Ishikawa (cell line): Measurements from ENCODE around the gene KIF6.

Experiments used
- EP300 ChIP-seq: IDR thresholded peaks from 2 replicates; pipeline ENCODE4 v1.6.1; 2012; ENCODE audit warnings: borderline replicate concordance
- MAX ChIP-seq: IDR thresholded peaks from 2 replicates; pipeline ENCODE4 v1.6.1; 2012
- RAD21 ChIP-seq: IDR thresholded peaks from 2 replicates; pipeline ENCODE4 v1.6.1; 2012; ENCODE audit warnings: low read depth
- TAF1 ChIP-seq: IDR thresholded peaks from 2 replicates; pipeline ENCODE4 v1.6.1; 2012; ENCODE audit warnings: low read depth, mild to moderate bottlenecking
- TCF12 ChIP-seq: IDR thresholded peaks from 2 replicates; pipeline ENCODE4 v1.6.1; 2012; ENCODE audit warnings: low read depth
- TF ChIP-seq, protein P1 (sequence below): IDR thresholded peaks from 2 replicates; pipeline ENCODE4 v1.6.1; 2012; ENCODE audit warnings: low read depth, mild to moderate bottlenecking

DNA sequence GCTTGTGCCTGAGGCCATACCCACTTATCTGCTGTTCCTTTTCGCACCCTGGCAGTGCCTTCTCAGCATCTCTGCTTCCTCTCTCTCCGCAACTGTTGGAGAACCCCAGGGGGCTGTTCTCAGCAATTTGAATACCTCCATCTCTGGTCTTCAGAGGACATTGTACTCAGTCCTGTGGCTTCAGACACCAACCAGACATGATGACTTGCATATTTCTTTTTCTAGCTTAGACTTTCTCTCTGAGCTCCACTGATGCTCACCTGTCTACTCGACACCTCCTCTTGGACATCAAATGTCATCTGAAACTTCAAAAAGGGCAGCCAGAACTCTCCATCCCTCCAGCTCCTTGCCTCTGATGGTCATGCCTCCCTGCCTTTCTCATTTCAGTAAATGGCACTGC lies 383.9 kb downstream of the KIF6 start:
- TF ChIP-seq MAX (no peak), RAD21 (no peak), TAF1 (no peak), EP300 (no peak), TCF12 (no peak)
- TF ChIP-seq, protein P1, sequence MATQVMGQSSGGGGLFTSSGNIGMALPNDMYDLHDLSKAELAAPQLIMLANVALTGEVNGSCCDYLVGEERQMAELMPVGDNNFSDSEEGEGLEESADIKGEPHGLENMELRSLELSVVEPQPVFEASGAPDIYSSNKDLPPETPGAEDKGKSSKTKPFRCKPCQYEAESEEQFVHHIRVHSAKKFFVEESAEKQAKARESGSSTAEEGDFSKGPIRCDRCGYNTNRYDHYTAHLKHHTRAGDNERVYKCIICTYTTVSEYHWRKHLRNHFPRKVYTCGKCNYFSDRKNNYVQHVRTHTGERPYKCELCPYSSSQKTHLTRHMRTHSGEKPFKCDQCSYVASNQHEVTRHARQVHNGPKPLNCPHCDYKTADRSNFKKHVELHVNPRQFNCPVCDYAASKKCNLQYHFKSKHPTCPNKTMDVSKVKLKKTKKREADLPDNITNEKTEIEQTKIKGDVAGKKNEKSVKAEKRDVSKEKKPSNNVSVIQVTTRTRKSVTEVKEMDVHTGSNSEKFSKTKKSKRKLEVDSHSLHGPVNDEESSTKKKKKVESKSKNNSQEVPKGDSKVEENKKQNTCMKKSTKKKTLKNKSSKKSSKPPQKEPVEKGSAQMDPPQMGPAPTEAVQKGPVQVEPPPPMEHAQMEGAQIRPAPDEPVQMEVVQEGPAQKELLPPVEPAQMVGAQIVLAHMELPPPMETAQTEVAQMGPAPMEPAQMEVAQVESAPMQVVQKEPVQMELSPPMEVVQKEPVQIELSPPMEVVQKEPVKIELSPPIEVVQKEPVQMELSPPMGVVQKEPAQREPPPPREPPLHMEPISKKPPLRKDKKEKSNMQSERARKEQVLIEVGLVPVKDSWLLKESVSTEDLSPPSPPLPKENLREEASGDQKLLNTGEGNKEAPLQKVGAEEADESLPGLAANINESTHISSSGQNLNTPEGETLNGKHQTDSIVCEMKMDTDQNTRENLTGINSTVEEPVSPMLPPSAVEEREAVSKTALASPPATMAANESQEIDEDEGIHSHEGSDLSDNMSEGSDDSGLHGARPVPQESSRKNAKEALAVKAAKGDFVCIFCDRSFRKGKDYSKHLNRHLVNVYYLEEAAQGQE = no peak
